Cardiac muscle cell (in vitro differentiated cells and primary cell): ENCODE results near the gene DMRT2. TPM values are rescaled to one million over a fixed set of nuclear protein-coding genes. Genes with fewer than 3 reads are reported as not detected.

Source experiments
- DNase-seq, 2 donors: peaks; one replicate each; pipeline versions ENCODE4 v3.0.0 to v3.0.0-alpha.2; 2010 to 2017; ENCODE audit warnings: low read depth in 1 of 2, low spot score in 1 of 2
- H3K27ac ChIP-seq: fragments of 200-600 bp; sonication (generic); 2 replicates; pipeline ENCODE4 v1.5.1; 2016
- H3K27me3 ChIP-seq: fragments of 200-600 bp; sonication (generic); 2 replicates; pipeline ENCODE4 v1.6.0; 2016; ENCODE audit warnings: control low read depth
- H3K36me3 ChIP-seq: fragments of 200-600 bp; sonication (generic); 2 replicates; pipeline ENCODE4 v1.5.1; 2016; ENCODE audit warnings: control low read depth
- H3K4me1 ChIP-seq: fragments of 200-600 bp; sonication (generic); 2 replicates; pipeline ENCODE4 v1.8.1; 2017; ENCODE audit warnings: low read depth, mild to moderate bottlenecking, mixed run types
- H3K4me3 ChIP-seq: fragments of 200-600 bp; sonication (generic); 2 replicates; pipeline ENCODE4 v1.5.1; 2016; ENCODE audit warnings: mild to moderate bottlenecking
- H3K9me3 ChIP-seq: fragments of 200-600 bp; sonication (generic); 2 replicates; pipeline ENCODE4 v1.5.1; 2017; ENCODE audit warnings: low read depth, mild to moderate bottlenecking, control low read depth
- CTCF ChIP-seq: IDR thresholded peaks from 2 replicates; pipeline ENCODE4 v1.5.1; 2012; ENCODE audit warnings: low read depth, mild to moderate bottlenecking, low read length
- polyA plus RNA-seq: library from polyadenylated mRNA; unstranded; fragments of >200 nt; fragmentation: Nextera tagmentation; extraction: Ambion mirVana; gene quantifications from 2 replicates; pipeline ENCODE4 v1.2.1, GENCODE V29; 2016
- total RNA-seq: library from RNA; depleted of rRNA; stranded (reverse); fragments of >200 nt; gene quantifications from 2 replicates; pipeline ENCODE4 v1.2.3, GENCODE V29; 2016

The DMRT2 gene
- total and polyA plus RNA-seq, 2 experiments from 2014 or later, result not detected

GRCh38 chr9:1087120-1087881 lies 37.1 kb downstream of the DMRT2 start:
- no peak for DNase-seq
- no peaks in the 10 kb centered on the region for H3K36me3 ChIP-seq
- no peak for TF ChIP-seq CTCF
- H3K27ac ChIP-seq, result no peak overlapping the region
- no peak overlapping the region for H3K4me3 ChIP-seq
- H3K9me3 ChIP-seq, result no peaks in the 10 kb centered on the region
- peaks cover 3% of the 10 kb centered on the region for H3K27me3 ChIP-seq
- H3K4me1 ChIP-seq, result no peaks in the 10 kb centered on the region

GRCh38 chr9:1094749-1095148 lies 44.6 kb downstream of the DMRT2 start:
- Histone ChIP-seq H3K27me3 (no peaks in the 10 kb centered on the region), H3K36me3 (no peaks in the 10 kb centered on the region), H3K9me3 (no peaks in the 10 kb centered on the region), H3K27ac (no peak overlapping the region), H3K4me1 (no peaks in the 10 kb centered on the region), H3K4me3 (no peak overlapping the region)
- TF ChIP-seq CTCF, result no peak
- no peak for DNase-seq

- no peak for TF ChIP-seq CTCF
- H3K4me1 ChIP-seq, result no peaks in the 10 kb centered on the region
These were observed 46.2 kb downstream of the DMRT2 start for GRCh38 chr9:1096155-1096964.

GRCh38 chr9:1098551-1098950 lies 48.4 kb downstream of the DMRT2 start:
- Histone ChIP-seq H3K4me1 (no peaks in the 10 kb centered on the region), H3K4me3 (no peak overlapping the region), H3K27ac (no peak overlapping the region), H3K36me3 (no peaks in the 10 kb centered on the region), H3K27me3 (peaks cover 3% of the 10 kb centered on the region), H3K9me3 (no peaks in the 10 kb centered on the region)
- no peak for TF ChIP-seq CTCF
- peak in 1 of 2 donors; percentile 1 for DNase-seq

More at GRCh38 chr9:1096155-1096964, 46.2 kb downstream of the DMRT2 start:
- Histone ChIP-seq H3K9me3 (no peaks in the 10 kb centered on the region), H3K36me3 (no peaks in the 10 kb centered on the region), H3K27me3 (peaks cover 3% of the 10 kb centered on the region), H3K4me3 (no peak overlapping the region), H3K27ac (no peak overlapping the region)
- DNase-seq, result no peak

GRCh38 chr9:1100201-1100600 lies 50.0 kb downstream of the DMRT2 start:
- Histone ChIP-seq H3K27me3 (peaks cover 3% of the 10 kb centered on the region), H3K4me1 (no peaks in the 10 kb centered on the region), H3K9me3 (no peaks in the 10 kb centered on the region), H3K4me3 (no peak overlapping the region), H3K27ac (no peak overlapping the region), H3K36me3 (no peaks in the 10 kb centered on the region)
- no peak for DNase-seq
- no peak for TF ChIP-seq CTCF
